CD1c-positive myeloid dendritic cell (primary cell): ENCODE results near the gene B3GNT8.
"Not testable (repeated sequence)": the region's sequence is repeated elsewhere in the genome, so short reads cannot be mapped to it uniquely, and the experiment has no call there.

Source experiments
- DNase-seq: peaks from one replicate; pipeline ENCODE4 v3.0.0-alpha.2; 2016; ENCODE audit errors: extremely low spot score

B3GNT8 gene

GRCh38 chr19:41416194-41416674 lies 10.9 kb downstream of the B3GNT8 start:
- DNase-seq = no peak

DNA sequence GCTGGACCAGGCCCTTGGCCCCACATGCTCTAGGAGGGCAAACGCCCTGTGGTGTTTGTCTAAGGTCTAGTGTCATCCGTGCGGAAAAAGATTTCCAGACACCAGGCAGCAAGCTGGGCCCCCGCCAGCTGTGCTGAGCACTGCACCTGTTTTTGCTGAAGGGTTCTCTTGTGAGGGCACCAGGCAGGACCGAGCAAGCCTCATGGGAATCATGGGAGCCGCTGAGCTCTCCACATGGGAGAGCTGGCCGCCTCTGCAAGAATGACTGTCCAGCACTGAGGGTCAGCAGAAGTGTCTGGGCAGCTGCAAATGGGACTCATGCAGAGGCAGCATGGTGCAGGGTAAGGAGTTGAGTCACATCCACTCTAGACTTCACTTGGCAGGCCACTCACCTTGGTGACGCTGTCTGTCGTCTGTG lies 12.0 kb downstream of the B3GNT8 start:
- DNase-seq = no peak

DNA sequence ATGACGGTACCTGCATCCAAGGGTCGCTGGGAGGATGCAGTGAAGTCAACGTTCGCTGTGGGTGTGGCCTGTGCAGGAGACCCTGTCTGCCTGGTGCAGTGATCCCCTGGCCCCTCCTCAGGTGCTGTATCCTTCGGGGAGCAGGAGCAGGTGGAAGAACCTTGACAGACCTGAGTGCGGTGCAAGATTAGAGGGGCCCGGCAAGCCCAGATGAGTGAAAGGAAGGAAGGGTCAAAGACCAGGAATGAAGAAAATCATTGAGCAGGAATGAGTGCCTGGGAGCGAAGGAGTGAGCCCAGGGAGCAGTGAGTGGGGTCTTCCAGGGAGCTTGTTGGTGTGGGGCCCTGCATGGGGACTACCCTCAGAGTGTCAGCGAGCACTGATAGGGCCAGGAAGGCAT lies 12.7 kb downstream of the B3GNT8 start:
- DNase-seq = no peak

DNA sequence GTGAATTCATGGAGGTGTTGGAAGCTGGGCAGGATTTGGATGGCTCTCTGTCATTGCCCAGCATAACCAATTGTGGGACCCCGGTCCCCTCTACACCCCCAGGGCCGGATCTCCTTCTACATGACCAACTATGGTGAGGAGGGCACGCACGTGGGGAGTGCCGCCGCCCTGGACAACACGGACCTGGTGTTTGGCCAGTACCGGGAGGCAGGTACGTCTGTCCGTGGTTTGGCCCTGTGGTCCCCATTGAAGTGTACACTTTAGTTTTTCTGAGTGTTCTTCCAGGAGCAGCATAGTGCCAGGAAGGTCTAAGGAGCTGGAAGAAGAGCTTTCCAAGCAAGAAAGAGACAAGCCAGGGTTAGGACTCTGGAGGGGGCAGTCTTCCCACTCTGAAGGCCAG lies 13.2 kb downstream of the B3GNT8 start:
- DNase-seq = no peak

- DNase-seq = no peak
These were observed 14.2 kb downstream of the B3GNT8 start for GRCh38 chr19:41412953-41413352.

GRCh38 chr19:41411968-41412265 lies 15.3 kb downstream of the B3GNT8 start:
- DNase-seq = no peak

- no peak for DNase-seq
These were observed 15.8 kb downstream of the B3GNT8 start for GRCh38 chr19:41411100-41411967.

GRCh38 chr19:41410336-41411054 lies 16.7 kb downstream of the B3GNT8 start:
- DNase-seq = no peak

DNA sequence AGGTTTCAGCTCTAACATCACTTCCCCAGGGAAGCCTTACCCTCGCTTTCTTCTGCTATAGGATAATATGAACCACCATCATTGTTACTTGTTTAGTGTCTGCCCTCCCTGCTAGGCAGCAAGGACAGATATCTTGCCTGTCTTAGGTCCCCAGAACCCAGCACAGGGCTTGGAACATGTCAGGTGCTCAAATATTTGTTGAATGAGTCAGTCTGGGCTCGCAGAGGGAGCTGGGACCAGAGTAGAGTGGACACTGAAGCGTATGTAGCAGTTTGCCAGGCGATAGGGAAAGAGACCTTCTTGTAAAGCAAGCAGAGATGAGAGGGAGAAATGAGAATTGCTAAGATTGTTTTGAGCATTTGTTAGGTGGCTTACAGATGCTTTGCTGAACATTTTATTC lies 17.9 kb downstream of the B3GNT8 start:
- no peak for DNase-seq

DNA sequence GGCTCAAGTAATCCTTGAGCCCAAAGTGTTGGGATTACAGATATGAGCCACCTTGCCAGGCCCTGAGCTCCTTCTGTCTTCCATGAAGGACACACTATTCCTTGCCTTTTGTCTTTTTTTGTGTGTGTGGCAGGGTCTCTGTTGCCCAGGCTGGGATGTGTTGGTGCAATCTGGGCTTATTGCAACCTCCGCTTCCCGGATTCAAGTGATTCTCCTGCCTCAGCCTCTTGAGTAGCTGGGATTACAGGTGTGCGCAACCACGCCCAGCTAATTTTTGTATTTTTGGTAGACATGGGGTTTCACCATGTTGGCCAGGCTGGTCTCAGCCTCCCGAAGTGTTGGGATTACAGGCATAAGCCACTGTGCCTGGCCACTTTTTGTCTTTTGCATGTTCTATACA lies 18.3 kb downstream of the B3GNT8 start:
- DNase-seq = not testable (repeated sequence)

- DNase-seq = no peak
These were observed 18.9 kb downstream of the B3GNT8 start for GRCh38 chr19:41408256-41408655.

DNA sequence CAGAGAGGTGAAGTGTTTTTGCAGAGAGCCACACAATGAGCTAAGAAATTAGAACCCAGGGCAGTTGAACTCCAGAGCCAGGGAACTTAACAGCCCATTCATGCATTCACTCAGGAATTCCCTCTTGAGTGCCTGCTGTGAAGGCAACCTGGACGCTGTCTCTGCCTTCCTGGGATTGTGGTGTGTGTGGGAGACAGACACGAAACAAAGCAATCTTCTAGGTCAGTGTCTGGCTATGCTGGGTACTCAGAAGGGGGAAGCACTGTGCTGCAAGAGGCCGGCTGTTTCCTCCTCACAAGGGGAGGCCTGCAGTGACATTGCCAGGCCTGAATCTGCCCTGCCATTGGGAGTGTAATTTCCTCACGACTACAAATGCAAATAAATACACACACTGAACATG lies 19.9 kb downstream of the B3GNT8 start:
- peak; percentile 69 for DNase-seq

GRCh38 chr19:41405776-41406175 lies 21.4 kb downstream of the B3GNT8 start:
- DNase-seq = no peak

- no peak for DNase-seq
These were observed 23.8 kb downstream of the B3GNT8 start for GRCh38 chr19:41403181-41403970.

GRCh38 chr19:41402010-41402409 lies 25.2 kb downstream of the B3GNT8 start:
- no peak for DNase-seq

DNA sequence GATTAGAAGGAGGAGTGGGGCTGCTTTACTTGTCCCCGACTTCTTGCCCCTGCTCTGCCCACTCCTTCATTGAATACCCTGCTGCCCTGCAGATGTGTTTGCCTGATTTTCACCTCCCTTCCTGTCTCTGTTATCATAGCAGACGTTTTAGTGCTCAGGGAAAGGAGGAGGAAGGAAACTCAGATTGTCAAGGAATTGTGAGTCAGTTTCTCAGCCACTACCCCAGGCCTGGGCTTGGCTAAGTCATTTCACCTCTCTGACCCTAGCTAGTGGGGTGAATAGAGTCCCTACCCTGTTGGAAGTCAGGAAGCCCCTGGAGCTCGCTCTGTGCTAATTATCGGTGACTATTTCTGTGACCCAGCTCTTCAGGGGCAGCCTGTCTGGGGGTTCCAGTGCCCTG lies 25.7 kb downstream of the B3GNT8 start:
- DNase-seq = no peak

DNA sequence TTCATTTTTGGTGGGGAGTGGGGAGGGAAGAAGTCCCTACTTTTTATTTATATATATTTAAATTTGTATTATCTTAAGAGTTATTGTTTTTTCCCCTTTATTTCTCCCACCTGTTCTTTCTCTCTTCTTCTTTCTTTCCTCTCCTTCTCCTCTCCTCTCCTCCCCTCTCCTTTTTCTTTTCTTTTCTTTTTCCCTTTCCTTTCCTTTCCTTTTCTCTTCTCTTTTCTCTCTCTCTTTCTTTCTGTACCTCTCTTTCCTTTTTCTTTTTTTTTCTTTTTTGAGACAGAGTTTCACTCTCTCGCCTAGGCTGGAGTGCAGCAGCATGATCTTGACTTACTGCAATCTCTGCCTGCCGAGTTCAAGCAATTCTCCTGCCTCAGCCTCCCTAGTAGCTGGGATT lies 27.6 kb downstream of the B3GNT8 start:
- DNase-seq = no peak

GRCh38 chr19:41399091-41399490 lies 28.1 kb downstream of the B3GNT8 start:
- DNase-seq = no peak

DNA sequence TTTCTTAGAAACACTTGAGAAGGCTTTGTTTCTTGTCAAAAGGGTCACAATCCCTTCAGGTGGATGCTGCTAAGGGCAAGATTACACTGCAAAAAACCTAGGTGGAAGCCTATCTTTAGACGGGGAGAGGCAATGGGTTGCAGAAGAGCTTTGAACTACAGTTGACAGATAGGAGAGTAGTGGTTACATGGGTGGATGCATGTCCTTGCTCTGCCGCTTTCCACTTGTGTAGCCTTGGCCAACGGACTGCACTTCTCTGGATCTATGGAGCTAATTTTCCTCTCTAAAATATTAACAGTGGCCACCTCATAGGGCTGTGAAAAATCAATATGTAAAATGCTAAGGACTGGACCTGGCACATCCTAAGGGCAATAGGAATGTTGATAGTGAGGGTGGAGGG lies 28.6 kb downstream of the B3GNT8 start:
- DNase-seq = no peak

- DNase-seq = peak; percentile 35
These were observed 29.1 kb downstream of the B3GNT8 start for GRCh38 chr19:41398050-41398418.

DNA sequence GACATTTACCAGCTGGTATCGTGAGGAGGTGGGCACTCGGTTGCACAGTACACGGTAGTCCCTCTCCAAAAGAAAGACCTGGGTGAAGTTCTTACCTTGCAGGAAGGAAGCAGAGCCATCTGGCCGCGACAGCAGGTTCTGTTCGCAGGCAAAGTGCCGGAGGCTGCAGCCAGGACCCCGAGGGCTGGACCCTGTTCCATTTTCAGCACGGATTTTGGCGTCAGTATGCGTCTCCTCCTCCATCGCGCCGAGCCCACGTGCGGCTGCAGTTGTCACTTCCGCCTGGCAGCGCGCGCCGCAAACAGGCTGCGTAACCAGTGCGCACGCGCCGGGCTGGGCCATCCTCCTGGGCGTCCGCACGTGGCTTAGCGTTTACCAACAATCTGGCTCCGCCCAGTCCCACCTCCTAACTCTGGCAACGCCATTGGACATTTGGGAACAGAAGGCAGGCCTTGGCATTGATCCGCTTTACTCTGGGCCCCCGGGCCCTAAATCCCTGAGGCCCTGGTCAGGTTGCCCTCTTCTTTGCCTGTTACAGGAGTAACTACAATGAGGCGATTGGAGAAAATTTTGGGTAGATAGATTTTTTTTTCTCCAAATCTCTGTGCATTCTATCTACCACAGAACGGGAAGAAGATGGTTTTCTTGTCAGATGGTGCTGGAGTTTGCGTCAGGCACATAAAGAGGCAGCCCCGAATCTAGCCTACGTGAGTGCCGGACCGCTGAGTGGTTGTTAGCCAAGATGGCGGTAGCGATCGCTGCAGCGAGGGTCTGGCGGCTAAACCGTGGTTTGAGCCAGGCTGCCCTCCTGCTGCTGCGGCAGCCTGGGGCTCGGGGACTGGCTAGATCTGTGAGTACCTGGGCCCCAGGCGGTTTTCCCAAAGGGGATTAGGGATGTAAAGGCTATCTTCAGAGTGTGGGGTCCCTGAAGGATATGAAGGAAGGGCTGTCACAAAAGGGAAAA lies 29.8 kb downstream of the B3GNT8 start, which contains the start of the genes BCKDHA and EXOSC5:
Gene BCKDHA, plus strand, starts transcription at position 733 of the 964 bp plus-strand sequence. Its CDS starts 10 bp downstream, at position 743.
Gene EXOSC5, minus strand, starts transcription at position 274 of the 964 bp plus-strand sequence. Its CDS starts 31 bp downstream, at position 243.
- DNase-seq = peak; percentile 100
